CD4-positive, alpha-beta memory T cell (primary cell): ENCODE data around the gene HFE. TPM values are rescaled to one million over a fixed set of nuclear protein-coding genes. Genes with fewer than 3 reads are reported as not detected.
A peak's percentile ranks its signal among the peaks of the same experiment; 100 is the strongest.
"Not testable (repeated sequence)": the region's sequence is repeated elsewhere in the genome, so short reads cannot be mapped to it uniquely, and the experiment has no call there.

Experiments
- CTCF ChIA-PET: fragments of 350-600 bp; sonication (Branson Sonifier 250); formaldehyde crosslinking; loops from one replicate; lab custom pipeline; 2021; ENCODE audit warnings: inconsistent platforms; ENCODE audit not compliant: partially characterized antibody; lab: Charles Lee
- POLR2A ChIA-PET: fragments of 350-600 bp; sonication (Branson Sonifier 250); formaldehyde crosslinking; loops from one replicate; lab custom pipeline; 2021; ENCODE audit not compliant: partially characterized antibody; lab: Charles Lee
- DNase-seq, 5 donors: peaks; one replicate each; pipeline versions ENCODE4 v3.0.0 to v3.0.0-alpha.2; 2020 to 2022; ENCODE audit warnings: mixed read lengths in 1 of 5
- H3K27ac ChIP-seq: one replicate; pipeline ENCODE4 v1.7.0; 2013; ENCODE audit warnings: low read depth, low read length
- H3K27me3 ChIP-seq: 2 replicates; pipeline ENCODE4 v1.7.0; 2013; ENCODE audit warnings: mild to moderate bottlenecking, low read length, moderate library complexity; ENCODE audit not compliant: insufficient read depth
- H3K36me3 ChIP-seq: 2 replicates; pipeline ENCODE4 v1.7.0; 2013; ENCODE audit warnings: mild to moderate bottlenecking, low read length, moderate library complexity; ENCODE audit not compliant: insufficient read depth
- H3K4me1 ChIP-seq: 2 replicates; pipeline ENCODE4 v1.7.0; 2013; ENCODE audit warnings: mild to moderate bottlenecking, low read length, moderate library complexity; ENCODE audit not compliant: insufficient read depth
- H3K4me3 ChIP-seq, 2 donors: one replicate each; pipeline ENCODE4 v1.7.0; 2013; ENCODE audit warnings: low read length in 2 of 2, mild to moderate bottlenecking in 1 of 2
- H3K9me3 ChIP-seq, 2 donors: one replicate each; pipeline ENCODE4 v1.7.0; 2013; ENCODE audit warnings: low read length in 2 of 2, control low read depth in 1 of 2; ENCODE audit not compliant: control insufficient read depth in 1 of 2
- H3K27ac Mint-ChIP-seq, 7 donors: one replicate each; pipeline ENCODE4 v1.8.0; 2020 to 2021; ENCODE audit warnings: mixed read lengths in 7 of 7, mild to moderate bottlenecking in 6 of 7, inconsistent platforms in 3 of 7, moderate library complexity in 3 of 7
- H3K27me3 Mint-ChIP-seq, 2 donors: one replicate each; pipeline ENCODE4 v1.8.0; 2020 to 2021; ENCODE audit warnings: mixed read lengths in 2 of 2
- H3K36me3 Mint-ChIP-seq, 2 donors: one replicate each; pipeline ENCODE4 v1.8.0; 2020 to 2021; ENCODE audit warnings: mixed read lengths in 2 of 2, inconsistent platforms in 1 of 2, mild to moderate bottlenecking in 1 of 2
- H3K4me1 Mint-ChIP-seq, 4 donors: one replicate each; pipeline ENCODE4 v1.8.0; 2020 to 2021; ENCODE audit warnings: mixed read lengths in 4 of 4, mild to moderate bottlenecking in 1 of 4
- H3K4me3 Mint-ChIP-seq, 8 donors: one replicate each; pipeline ENCODE4 v1.8.0; 2020 to 2021; ENCODE audit warnings: mixed read lengths in 8 of 8, mild to moderate bottlenecking in 7 of 8, moderate library complexity in 6 of 8, inconsistent platforms in 3 of 8
- H3K9me3 Mint-ChIP-seq, 8 donors: one replicate each; pipeline ENCODE4 v1.8.0; 2020 to 2021; ENCODE audit warnings: mixed read lengths in 8 of 8, mild to moderate bottlenecking in 5 of 8, inconsistent platforms in 3 of 8, moderate library complexity in 1 of 8
- intact Hi-C: fragments of 100-400 bp; cut with micrococcal nuclease; formaldehyde crosslinking; loops from one replicate; pipeline ENCODE4 v1.15.1; 2023
- polyA plus RNA-seq, 2 donors: library from polyadenylated mRNA; unstranded; fragments of 300-500 nt; fragmentation: Illumina TruSeq; gene quantifications; one replicate each; pipeline ENCODE4 v1.2.3, GENCODE V29; 2021
- total RNA-seq, 2 experiments: library from RNA; stranded (reverse); gene quantifications; one replicate each; pipeline ENCODE4 v1.2.3, GENCODE V29; 2021

HFE gene
- total and polyA plus RNA-seq, 4 experiments from 2014 or later, result 3.4 to 4.2 (median 3.9) TPM

GRCh38 chr6:26075063-26075717 lies 12.0 kb upstream of the HFE start:
- POLR2A ChIA-PET, result no interaction called here
- H3K4me1 ChIP-seq, result no peaks in the 10 kb centered on the region
- H3K27me3 ChIP-seq, result no peaks in the 10 kb centered on the region
- no peak overlapping the region for H3K4me3 ChIP-seq
- no peak overlapping the region for H3K27ac Mint-ChIP-seq
- peaks cover 6 to 8% of the 10 kb centered on the region in 2 donors for H3K27me3 Mint-ChIP-seq
- H3K4me3 Mint-ChIP-seq, result no peak overlapping the region
- H3K36me3 ChIP-seq, result no peaks in the 10 kb centered on the region
- H3K4me1 Mint-ChIP-seq, result no peaks in the 10 kb centered on the region
- no peak overlapping the region for H3K27ac ChIP-seq
- DNase-seq, result no peak
- H3K9me3 Mint-ChIP-seq, result no peaks in the 10 kb centered on the region
- no peaks in the 10 kb centered on the region for H3K9me3 ChIP-seq
- intact Hi-C loops, result no loop called here
- CTCF ChIA-PET, result interaction anchor here (1.3 to 3.1 kb wide), 2 partner anchors 10 to 22 kb away, joined by 3 to 17 read pairs; no protein-coding TSS in a partner anchor
- H3K36me3 Mint-ChIP-seq, result no peaks in the 10 kb centered on the region

- H3K27ac ChIP-seq, H3K9me3 ChIP-seq, H3K4me3 ChIP-seq, H3K4me3 Mint-ChIP-seq, intact Hi-C loops, H3K4me1 Mint-ChIP-seq, H3K27ac Mint-ChIP-seq, H3K36me3 ChIP-seq, H3K36me3 Mint-ChIP-seq, H3K27me3 Mint-ChIP-seq, H3K27me3 ChIP-seq, DNase-seq, H3K4me1 ChIP-seq: not testable (repeated sequence)
- CTCF ChIA-PET, result interaction anchor here (1.3 to 2.0 kb wide), 2 partner anchors 9 to 19 kb away, joined by 4 to 8 read pairs; partner anchors contain the start of gene HFE
- peaks cover 0 to 14% (median 5%) of the 10 kb centered on the region in 8 donors for H3K9me3 Mint-ChIP-seq
- POLR2A ChIA-PET, result interaction anchor here (0.8 kb wide), 1 partner anchor 8 kb away, joined by 4 read pairs; no protein-coding TSS in a partner anchor
Observed at GRCh38 chr6:26078066-26078465, 9.2 kb upstream of the HFE start.

- intact Hi-C loops, H3K36me3 Mint-ChIP-seq, DNase-seq, H3K27me3 ChIP-seq, H3K9me3 ChIP-seq, H3K4me3 ChIP-seq, H3K27ac Mint-ChIP-seq, H3K27me3 Mint-ChIP-seq, H3K4me3 Mint-ChIP-seq, H3K4me1 ChIP-seq, H3K36me3 ChIP-seq, H3K27ac ChIP-seq: not testable (repeated sequence)
- CTCF ChIA-PET, result interaction anchor here (0.6 to 1.3 kb wide), 4 partner anchors 11 to 19 kb away, joined by 3 to 4 read pairs (median 3); no protein-coding TSS in a partner anchor
- Mint-ChIP-seq H3K4me1 (peaks cover 3 to 11% (median 8%) of the 10 kb centered on the region in 4 donors), H3K9me3 (peaks cover 0 to 14% (median 5%) of the 10 kb centered on the region in 8 donors)
- POLR2A ChIA-PET, result interaction anchor here (1.6 kb wide), 1 partner anchor 25 kb away, joined by 4 read pairs; a partner anchor contains a TSS
Observed at GRCh38 chr6:26081096-26081495, 6.1 kb upstream of the HFE start.

- ChIA-PET POLR2A (interaction anchor here (0.6 to 4.9 kb wide), 19 partner anchors 8 to 1724 kb away, joined by 3 to 64 read pairs (median 13); a partner anchor contains a TSS), CTCF (interaction anchor here (1.1 to 6.7 kb wide), 8 partner anchors 8 to 93 kb away, joined by 3 to 85 read pairs (median 11); a partner anchor contains a TSS)
- DNase-seq, result peak; percentile 68 to 79 (median 69)
- Mint-ChIP-seq H3K9me3 (peaks cover 0 to 7% (median 4%) of the 10 kb centered on the region in 8 donors), H3K27me3 (no peaks in the 10 kb centered on the region), H3K4me3 (peak overlapping the region; percentile 10 to 93 (median 83)), H3K27ac (peak overlapping the region; percentile 71 to 94 (median 90)), H3K4me1 (peaks cover 19 to 41% (median 27%) of the 10 kb centered on the region in 4 donors), H3K36me3 (peaks cover 0 to 5% of the 10 kb centered on the region in 2 donors)
- peak overlapping the region; percentile 4 for H3K27ac ChIP-seq
- no peak overlapping the region for H3K4me3 ChIP-seq
- no peaks in the 10 kb centered on the region for H3K9me3 ChIP-seq
- intact Hi-C loops, result no loop called here
- H3K27me3 ChIP-seq, result no peaks in the 10 kb centered on the region
- H3K4me1 ChIP-seq, result peaks cover 36% of the 10 kb centered on the region
- H3K36me3 ChIP-seq, result no peaks in the 10 kb centered on the region
Observed at GRCh38 chr6:26086211-26086610, 1.0 kb upstream of the HFE start.

- Mint-ChIP-seq H3K4me3 (peak overlapping the region; percentile 77 to 93 (median 90)), H3K27me3 (no peaks in the 10 kb centered on the region), H3K36me3 (peaks cover 0 to 5% of the 10 kb centered on the region in 2 donors), H3K9me3 (no peaks in the 10 kb centered on the region), H3K27ac (peak overlapping the region in 6 of 7 donors; percentile 33 to 94 (median 78)), H3K4me1 (peaks cover 22 to 41% (median 29%) of the 10 kb centered on the region in 4 donors)
- Histone ChIP-seq H3K9me3 (no peaks in the 10 kb centered on the region), H3K36me3 (no peaks in the 10 kb centered on the region), H3K4me1 (peaks cover 36% of the 10 kb centered on the region), H3K27me3 (no peaks in the 10 kb centered on the region), H3K27ac (peak overlapping the region; percentile 68), H3K4me3 (peak overlapping the region in 1 of 2 donors; percentile 67)
- CTCF ChIA-PET, result interaction anchor here (0.7 to 6.7 kb wide), 7 partner anchors 9 to 62 kb away, joined by 3 to 85 read pairs (median 12); a partner anchor contains a TSS
- intact Hi-C loops, result no loop called here
- POLR2A ChIA-PET, result interaction anchor here (0.6 to 4.9 kb wide), 10 partner anchors 15 to 1059 kb away, joined by 3 to 64 read pairs (median 29); a partner anchor contains a TSS
- no peak for DNase-seq
Observed at GRCh38 chr6:26088344-26088743, 1.1 kb downstream of the HFE start.

- H3K27ac ChIP-seq, result no peak overlapping the region
- peaks cover 22 to 41% (median 29%) of the 10 kb centered on the region in 4 donors for H3K4me1 Mint-ChIP-seq
- no peak overlapping the region for H3K4me3 ChIP-seq
- DNase-seq, result no peak
- H3K9me3 Mint-ChIP-seq, result no peaks in the 10 kb centered on the region
- POLR2A ChIA-PET, result interaction anchor here (1.4 to 4.9 kb wide), 6 partner anchors 14 to 145 kb away, joined by 3 to 64 read pairs (median 49); a partner anchor contains a TSS
- no peaks in the 10 kb centered on the region for H3K27me3 ChIP-seq
- intact Hi-C loops, result no loop called here
- H3K4me3 Mint-ChIP-seq, result peak overlapping the region in 1 of 8 donors; percentile 21
- CTCF ChIA-PET, result interaction anchor here (4.5 to 6.7 kb wide), 3 partner anchors 8 to 26 kb away, joined by 38 to 85 read pairs (median 80); no protein-coding TSS in a partner anchor
- H3K36me3 Mint-ChIP-seq, result peaks cover 0 to 5% of the 10 kb centered on the region in 2 donors
- H3K27ac Mint-ChIP-seq, result peak overlapping the region in 1 of 7 donors; percentile 3
- H3K4me1 ChIP-seq, result peaks cover 36% of the 10 kb centered on the region
- no peaks in the 10 kb centered on the region for H3K36me3 ChIP-seq
- H3K9me3 ChIP-seq, result no peaks in the 10 kb centered on the region
- H3K27me3 Mint-ChIP-seq, result no peaks in the 10 kb centered on the region
Observed at GRCh38 chr6:26089272-26089671, 2.0 kb downstream of the HFE start.

GRCh38 chr6:26092443-26092842 lies 5.2 kb downstream of the HFE start:
- Histone ChIP-seq H3K36me3 (no peaks in the 10 kb centered on the region), H3K4me1 (peaks cover 18% of the 10 kb centered on the region), H3K4me3 (no peak overlapping the region), H3K9me3 (no peaks in the 10 kb centered on the region), H3K27me3 (no peaks in the 10 kb centered on the region), H3K27ac (no peak overlapping the region)
- H3K36me3 Mint-ChIP-seq, result peaks cover 0 to 5% of the 10 kb centered on the region in 2 donors
- CTCF ChIA-PET, result interaction anchor here (0.6 to 14.2 kb wide), 2 partner anchors 12 to 29 kb away, joined by 3 to 533 read pairs; a partner anchor contains a TSS
- POLR2A ChIA-PET, result interaction anchor here (1.3 to 1.5 kb wide), 2 partner anchors 12 to 33 kb away, joined by 3 to 7 read pairs; a partner anchor contains a TSS
- H3K27me3 Mint-ChIP-seq, result peaks cover 2% of the 10 kb centered on the region in 2 donors
- intact Hi-C loops, result no loop called here
- no peaks in the 10 kb centered on the region for H3K9me3 Mint-ChIP-seq
- H3K27ac Mint-ChIP-seq, result no peak overlapping the region
- no peak for DNase-seq
- H3K4me3 Mint-ChIP-seq, result no peak overlapping the region
- H3K4me1 Mint-ChIP-seq, result peaks cover 13 to 23% (median 14%) of the 10 kb centered on the region in 4 donors
